Measurements from ENCODE around the gene EFNA5. TPM values are rescaled to one million over a fixed set of nuclear protein-coding genes. Genes with fewer than 3 reads are reported as not detected.

The EFNA5 gene
- total RNA-seq, 1 donor from 2014 or later: 2.2 TPM

DNA sequence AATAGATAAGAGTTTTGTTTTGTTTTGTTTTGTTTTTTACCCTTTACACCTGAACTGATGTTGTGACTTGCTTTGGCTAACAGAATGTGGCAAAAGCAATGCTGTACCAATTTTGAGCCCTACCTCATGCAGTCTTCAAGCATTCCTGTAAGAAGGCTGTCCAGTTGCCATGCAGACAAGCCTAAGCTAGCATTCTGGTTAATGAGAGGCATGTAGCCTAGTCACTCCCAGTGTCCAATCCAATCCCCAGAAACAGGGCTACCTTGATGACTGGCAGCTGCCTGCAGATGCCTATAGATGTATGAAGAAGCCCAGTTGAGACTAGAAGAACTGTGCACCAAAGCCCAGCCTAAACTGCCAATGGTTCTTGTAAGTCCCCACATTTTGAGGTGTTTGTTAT, 9.4 kb upstream of the EFNA5 start:
- H3K4me3 ChIP-seq: no peak overlapping the region
- no peaks in the 10 kb centered on the region for H3K9me3 ChIP-seq
- intact Hi-C loops (cut with DNase I): no loop called here
- no peak overlapping the region for H3K27ac ChIP-seq
- TF ChIP-seq, protein P1, sequence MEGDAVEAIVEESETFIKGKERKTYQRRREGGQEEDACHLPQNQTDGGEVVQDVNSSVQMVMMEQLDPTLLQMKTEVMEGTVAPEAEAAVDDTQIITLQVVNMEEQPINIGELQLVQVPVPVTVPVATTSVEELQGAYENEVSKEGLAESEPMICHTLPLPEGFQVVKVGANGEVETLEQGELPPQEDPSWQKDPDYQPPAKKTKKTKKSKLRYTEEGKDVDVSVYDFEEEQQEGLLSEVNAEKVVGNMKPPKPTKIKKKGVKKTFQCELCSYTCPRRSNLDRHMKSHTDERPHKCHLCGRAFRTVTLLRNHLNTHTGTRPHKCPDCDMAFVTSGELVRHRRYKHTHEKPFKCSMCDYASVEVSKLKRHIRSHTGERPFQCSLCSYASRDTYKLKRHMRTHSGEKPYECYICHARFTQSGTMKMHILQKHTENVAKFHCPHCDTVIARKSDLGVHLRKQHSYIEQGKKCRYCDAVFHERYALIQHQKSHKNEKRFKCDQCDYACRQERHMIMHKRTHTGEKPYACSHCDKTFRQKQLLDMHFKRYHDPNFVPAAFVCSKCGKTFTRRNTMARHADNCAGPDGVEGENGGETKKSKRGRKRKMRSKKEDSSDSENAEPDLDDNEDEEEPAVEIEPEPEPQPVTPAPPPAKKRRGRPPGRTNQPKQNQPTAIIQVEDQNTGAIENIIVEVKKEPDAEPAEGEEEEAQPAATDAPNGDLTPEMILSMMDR (IDR thresholded peaks at IDR 0.05): no peak
- H3K27me3 ChIP-seq: no peaks in the 10 kb centered on the region
- no peaks in the 10 kb centered on the region for H3K4me1 ChIP-seq
- DNase-seq (ENCODE audit: low spot score in 2 of 2): no peak
- H3K36me3 ChIP-seq: no peaks in the 10 kb centered on the region

GRCh38 chr5:107676702-107677101, 6.0 kb upstream of the EFNA5 start:
- Histone ChIP-seq H3K4me1 (no peaks in the 10 kb centered on the region), H3K36me3 (no peaks in the 10 kb centered on the region), H3K4me3 (no peak overlapping the region), H3K27me3 (no peaks in the 10 kb centered on the region), H3K9me3 (no peaks in the 10 kb centered on the region), H3K27ac (no peak overlapping the region)
- TF ChIP-seq, protein P1 (IDR thresholded peaks at IDR 0.05): no peak
- intact Hi-C loops (cut with DNase I): no loop called here
- DNase-seq (ENCODE audit: low spot score in 2 of 2): no peak

DNA sequence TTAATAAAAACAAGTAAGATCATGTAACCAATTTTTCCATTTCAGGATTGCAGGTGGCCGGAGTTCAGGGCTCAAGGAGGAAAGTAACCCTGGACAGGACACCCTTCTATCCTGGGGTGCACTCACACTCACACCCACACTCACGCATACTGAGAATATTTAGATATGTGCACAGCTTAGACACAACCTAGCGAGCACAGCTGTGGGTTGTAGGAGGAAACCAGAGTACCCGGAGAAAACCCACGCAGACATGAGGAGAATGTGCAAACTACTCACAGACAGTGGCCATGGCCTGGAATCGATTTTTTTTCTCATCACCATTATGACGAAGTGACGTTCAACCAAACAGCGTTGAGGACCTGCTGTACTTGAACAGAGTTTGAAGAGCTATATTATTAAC, 4.5 kb upstream of the EFNA5 start:
- intact Hi-C loops (cut with DNase I): no loop called here
- Histone ChIP-seq H3K36me3 (no peaks in the 10 kb centered on the region), H3K27ac (no peak overlapping the region), H3K4me1 (no peaks in the 10 kb centered on the region), H3K4me3 (no peak overlapping the region), H3K9me3 (no peaks in the 10 kb centered on the region), H3K27me3 (no peaks in the 10 kb centered on the region)
- TF ChIP-seq, protein P1 (IDR thresholded peaks at IDR 0.05): no peak
- no peak for DNase-seq (ENCODE audit: low spot score in 2 of 2)

- Histone ChIP-seq H3K9me3 (no peaks in the 10 kb centered on the region), H3K27me3 (no peaks in the 10 kb centered on the region), H3K36me3 (no peaks in the 10 kb centered on the region), H3K27ac (no peak overlapping the region), H3K4me3 (no peak overlapping the region), H3K4me1 (no peaks in the 10 kb centered on the region)
- no peak for DNase-seq (ENCODE audit: low spot score in 2 of 2)
- TF ChIP-seq, protein P1 (IDR thresholded peaks at IDR 0.05): no peak
- intact Hi-C loops (cut with DNase I): loop anchor here (5.0 kb wide), 6 partner anchors 82 to 708 kb away; partner anchors contain the start of gene FBXL17
Observed at GRCh38 chr5:107674655-107675054, 3.9 kb upstream of the EFNA5 start.

DNA sequence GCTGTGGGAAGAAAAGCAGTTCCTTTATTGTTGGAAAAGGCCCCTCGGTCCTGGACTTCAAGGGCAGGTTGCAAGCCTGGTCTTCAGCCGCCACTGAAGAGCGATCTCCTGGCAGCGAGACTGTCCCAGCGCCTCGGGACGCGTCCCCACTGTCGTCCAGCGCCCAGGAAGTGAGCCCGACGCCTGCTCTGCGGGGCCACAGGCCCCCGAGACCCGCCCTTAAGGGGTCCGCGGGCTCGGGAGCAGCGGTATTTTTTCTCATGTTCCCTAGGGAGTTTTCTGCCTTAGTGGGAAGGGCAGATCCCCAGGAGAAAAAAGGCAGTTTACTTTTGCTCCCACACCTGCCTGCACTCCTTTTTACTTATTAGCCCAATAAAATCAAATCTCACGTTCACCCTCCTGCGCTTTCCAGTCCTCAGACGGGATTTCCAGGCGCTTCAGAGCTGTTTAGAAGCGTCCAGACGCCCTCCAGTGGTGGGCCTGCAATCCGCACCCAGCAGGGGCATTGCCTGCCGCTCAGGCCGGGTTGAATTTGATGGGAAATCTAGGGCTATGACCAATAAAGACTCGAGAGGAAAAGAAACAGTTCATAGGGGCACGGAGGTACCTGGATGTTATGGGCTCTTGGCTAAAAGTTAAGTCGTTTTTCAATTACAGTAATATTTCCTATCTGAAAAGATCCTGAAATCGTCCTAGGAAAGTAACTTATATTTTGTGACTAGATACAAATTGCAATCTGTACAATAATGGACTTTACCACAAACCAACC, 2.8 kb upstream of the EFNA5 start:
- Histone ChIP-seq H3K27ac (peak overlapping the region; percentile 82 to 89), H3K9me3 (no peaks in the 10 kb centered on the region), H3K4me1 (no peaks in the 10 kb centered on the region), H3K27me3 (no peaks in the 10 kb centered on the region), H3K4me3 (peak overlapping the region; percentile 56 to 78), H3K36me3 (no peaks in the 10 kb centered on the region)
- peak in 1 of 2 donors; percentile 92 for DNase-seq (ENCODE audit: low spot score in 2 of 2)
- intact Hi-C loops (cut with DNase I): loop anchor here (2.0 to 5.0 kb wide), 7 partner anchors 81 to 709 kb away; partner anchors contain the start of gene FBXL17
- TF ChIP-seq, protein P1 (IDR thresholded peaks at IDR 0.05): peak; percentile 88 to 96 (median 94)
